C4-2B (cell line): Measurements from ENCODE around the gene PPM1D.

Source experiments
- CTCF ChIP-seq: fragments of 450-650 bp; conservative IDR thresholded peaks from 2 replicates; pipeline ENCODE4 v1.5.1; 2017; ENCODE audit warnings: mild to moderate bottlenecking
- ZFX ChIP-seq: fragments of 450-650 bp; IDR thresholded peaks from 2 replicates; pipeline ENCODE4 v1.6.1; 2017

DNA sequence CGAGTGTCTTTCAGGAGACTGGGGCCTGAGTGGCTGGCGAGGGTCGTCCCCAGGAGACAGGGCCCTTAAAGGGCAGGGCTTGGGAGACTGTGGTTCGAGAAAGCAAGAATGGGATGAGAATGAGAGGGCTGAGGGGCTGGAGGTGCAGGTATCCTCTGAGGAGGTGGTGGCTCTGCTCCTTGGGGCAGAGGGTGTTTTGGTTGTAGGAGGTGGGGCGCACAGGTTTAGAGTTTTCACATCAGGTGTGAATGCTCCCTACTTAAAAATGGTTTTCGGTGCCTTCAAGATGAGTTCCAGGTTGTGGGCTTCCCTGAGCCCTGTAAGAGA lies 78.1 kb downstream of the PPM1D start:
- no peak for TF ChIP-seq CTCF
- TF ChIP-seq ZFX: no peak
